HEK293 (cell line): ENCODE data around the gene LRP3.

Experiments used
- BCL6B ChIP-seq: fragments of 450-650 bp; formaldehyde crosslinking; IDR thresholded peaks from 2 replicates; pipeline ENCODE4 v1.5.1; 2017; ENCODE audit warnings: missing biosample characterization, missing genetic modification characterization
- HOXA7 ChIP-seq: sonication (generic); formaldehyde crosslinking; IDR thresholded peaks from 2 replicates; pipeline ENCODE4 v1.8.1; 2022; ENCODE audit warnings: missing genetic modification reagents, borderline replicate concordance
- HOXC10 ChIP-seq: sonication (generic); formaldehyde crosslinking; IDR thresholded peaks from 2 replicates; pipeline ENCODE4 v1.8.1; 2023; ENCODE audit warnings: mild to moderate bottlenecking, missing genetic modification reagents
- KLF16 ChIP-seq: fragments of 450-650 bp; formaldehyde crosslinking; IDR thresholded peaks from 2 replicates; pipeline ENCODE4 v1.5.1; 2017; ENCODE audit warnings: missing biosample characterization, missing genetic modification characterization
- KLF7 ChIP-seq: fragments of 450-650 bp; formaldehyde crosslinking; IDR thresholded peaks from 2 replicates; pipeline ENCODE4 v1.5.1; 2016; ENCODE audit warnings: missing biosample characterization, missing genetic modification characterization, borderline replicate concordance
- MZF1 ChIP-seq: fragments of 450-650 bp; formaldehyde crosslinking; IDR thresholded peaks from 2 replicates; pipeline ENCODE4 v1.5.1; 2017; ENCODE audit warnings: missing biosample characterization, missing genetic modification characterization, borderline replicate concordance
- PRDM1 ChIP-seq: fragments of 450-650 bp; formaldehyde crosslinking; IDR thresholded peaks from 2 replicates; pipeline ENCODE4; 2016; ENCODE audit warnings: missing biosample characterization, missing genetic modification characterization
- PRDM2 ChIP-seq: fragments of 450-650 bp; formaldehyde crosslinking; IDR thresholded peaks from 2 replicates; pipeline ENCODE4 v1.5.1; 2016; ENCODE audit warnings: missing biosample characterization, missing genetic modification characterization, borderline replicate concordance
- REPIN1 ChIP-seq: fragments of 450-650 bp; formaldehyde crosslinking; IDR thresholded peaks from 2 replicates; pipeline ENCODE4 v1.5.1; 2017; ENCODE audit warnings: missing biosample characterization, missing genetic modification characterization, low read depth
- SETDB1 ChIP-seq: IDR thresholded peaks from one replicate; pipeline ENCODE4 v1.6.1; 2017; ENCODE audit warnings: mild to moderate bottlenecking, low read length, moderate library complexity, mixed read lengths; ENCODE audit not compliant: insufficient read length
- TCF7L2 ChIP-seq: IDR thresholded peaks from 2 replicates; pipeline ENCODE4 v1.6.1; 2011; ENCODE audit warnings: low read depth, mild to moderate bottlenecking, inconsistent platforms, low read length, moderate library complexity, borderline replicate concordance
- ZBTB48 ChIP-seq: fragments of 450-650 bp; formaldehyde crosslinking; IDR thresholded peaks from 2 replicates; pipeline ENCODE4 v1.5.1; 2016; ENCODE audit warnings: missing biosample characterization, missing genetic modification characterization
- ZFP69B ChIP-seq: fragments of 450-650 bp; formaldehyde crosslinking; IDR thresholded peaks from 2 replicates; pipeline ENCODE4 v1.5.1; 2016; ENCODE audit warnings: missing biosample characterization, missing genetic modification characterization
- ZNF148 ChIP-seq: fragments of 450-650 bp; formaldehyde crosslinking; IDR thresholded peaks from 2 replicates; pipeline ENCODE4 v1.5.0; 2017; ENCODE audit warnings: missing biosample characterization, missing genetic modification characterization, borderline replicate concordance
- ZNF19 ChIP-seq: fragments of 450-650 bp; formaldehyde crosslinking; IDR thresholded peaks from 2 replicates; pipeline ENCODE4; 2016; ENCODE audit warnings: missing biosample characterization, missing genetic modification characterization, low read depth
- ZNF2 ChIP-seq: fragments of 450-650 bp; formaldehyde crosslinking; IDR thresholded peaks from 2 replicates; pipeline ENCODE4 v1.5.1; 2016; ENCODE audit warnings: missing biosample characterization, missing genetic modification characterization
- ZNF239 ChIP-seq: fragments of 450-650 bp; formaldehyde crosslinking; IDR thresholded peaks from 2 replicates; pipeline ENCODE4 v1.5.1; 2016; ENCODE audit warnings: missing biosample characterization, missing genetic modification characterization
- ZNF366 ChIP-seq: fragments of 450-650 bp; formaldehyde crosslinking; conservative IDR thresholded peaks from 2 replicates; pipeline ENCODE4 v1.5.1; 2016; ENCODE audit warnings: missing biosample characterization, missing genetic modification characterization
- ZNF37A ChIP-seq: fragments of 450-650 bp; IDR thresholded peaks from 2 replicates; pipeline ENCODE4 v1.5.1; 2018; ENCODE audit warnings: missing biosample characterization, missing genetic modification characterization
- ZNF394 ChIP-seq: fragments of 450-650 bp; formaldehyde crosslinking; IDR thresholded peaks from 2 replicates; pipeline ENCODE4 v1.5.1; 2016; ENCODE audit warnings: missing biosample characterization, missing genetic modification characterization, mild to moderate bottlenecking, moderate library complexity, borderline replicate concordance
- ZNF529 ChIP-seq: fragments of 450-650 bp; formaldehyde crosslinking; IDR thresholded peaks from 2 replicates; pipeline ENCODE4 v1.5.1; 2017; ENCODE audit warnings: missing genetic modification characterization, missing biosample characterization; ENCODE audit not compliant: insufficient replicate concordance
- ZNF548 ChIP-seq: fragments of 450-650 bp; formaldehyde crosslinking; IDR thresholded peaks from 2 replicates; pipeline ENCODE4 v1.5.1; 2016; ENCODE audit warnings: missing biosample characterization, missing genetic modification characterization
- ZNF549 ChIP-seq: fragments of 450-650 bp; IDR thresholded peaks from 2 replicates; pipeline ENCODE4 v1.5.1; 2018; ENCODE audit warnings: missing biosample characterization, missing genetic modification characterization, mild to moderate bottlenecking, inconsistent platforms, moderate library complexity
- ZNF621 ChIP-seq: fragments of 450-650 bp; formaldehyde crosslinking; IDR thresholded peaks from 2 replicates; pipeline ENCODE4 v1.5.1; 2017; ENCODE audit warnings: missing biosample characterization, missing genetic modification characterization
- ZNF645 ChIP-seq: fragments of 450-650 bp; formaldehyde crosslinking; IDR thresholded peaks from 2 replicates; pipeline ENCODE4; 2016; ENCODE audit warnings: missing biosample characterization, missing genetic modification characterization
- ZNF654 ChIP-seq: fragments of 450-650 bp; formaldehyde crosslinking; IDR thresholded peaks from 2 replicates; pipeline ENCODE4 v1.5.1; 2016; ENCODE audit warnings: low read depth, missing biosample characterization, missing genetic modification characterization
- ZSCAN23 ChIP-seq: fragments of 450-650 bp; formaldehyde crosslinking; IDR thresholded peaks from 2 replicates; pipeline ENCODE4 v1.5.1; 2016; ENCODE audit warnings: missing biosample characterization, missing genetic modification characterization
- ZSCAN5A ChIP-seq: fragments of 450-650 bp; formaldehyde crosslinking; IDR thresholded peaks from 2 replicates; pipeline ENCODE4 v1.5.1; 2016; ENCODE audit warnings: missing biosample characterization, missing genetic modification characterization
- ZXDB ChIP-seq: fragments of 450-650 bp; formaldehyde crosslinking; IDR thresholded peaks from 2 replicates; pipeline ENCODE4 v1.5.1; 2016; ENCODE audit warnings: missing biosample characterization, missing genetic modification characterization

The LRP3 gene

GRCh38 chr19:33241530-33242101, 47.5 kb downstream of the LRP3 start (continued):
- no peak for TF ChIP-seq MZF1 (tag by site-specific recombination)
- no peak for TF ChIP-seq ZSCAN23 (tag by site-specific recombination)
- TF ChIP-seq ZNF549 (tag by site-specific recombination), result no peak
- TF ChIP-seq KLF16 (tag by site-specific recombination), result no peak; the same call in 1 of the 2 replicates
- TF ChIP-seq ZNF394, result peak; percentile 30; the same call in 1 of the 2 replicates
- no peak for TF ChIP-seq ZNF148 (tag by site-specific recombination)
- TF ChIP-seq TCF7L2, result no peak
- TF ChIP-seq ZNF37A, result no peak
- peak; percentile 56; the same call in 1 of the 2 replicates for TF ChIP-seq ZNF239 (tag by site-specific recombination)
- no peak for TF ChIP-seq PRDM1
- TF ChIP-seq HOXC10 (CRISPR knock-in tag), result no peak
- peak; percentile 83 for TF ChIP-seq ZBTB48 (tag by site-specific recombination)
- TF ChIP-seq ZXDB (tag by site-specific recombination), result no peak
- TF ChIP-seq ZFP69B, result peak; percentile 96
- no peak for TF ChIP-seq ZNF19 (tag by site-specific recombination)
- TF ChIP-seq ZNF621 (tag by site-specific recombination), result 0 out of 2 replicates have a peak, but pooled peaks have one; percentile 17
- TF ChIP-seq ZNF654 (tag by site-specific recombination), result peak; percentile 99
- TF ChIP-seq REPIN1 (tag by site-specific recombination), result peak; percentile 82; the same call in 1 of the 2 replicates
- no peak for TF ChIP-seq SETDB1
- no peak for TF ChIP-seq ZNF548 (tag by site-specific recombination)
- no peak for TF ChIP-seq BCL6B (tag by site-specific recombination)
- TF ChIP-seq ZNF645 (tag by site-specific recombination), result no peak
- 0 out of 2 replicates have a peak, but pooled peaks have one; percentile 53 for TF ChIP-seq ZSCAN5A (tag by site-specific recombination)
- no peak for TF ChIP-seq PRDM2 (tag by site-specific recombination)
- 0 out of 2 replicates have a peak, but pooled peaks have one; percentile 8 for TF ChIP-seq KLF7 (tag by site-specific recombination)
- TF ChIP-seq ZNF2 (tag by site-specific recombination), result peak; percentile 93
- TF ChIP-seq ZNF529, result no peak
- peak; percentile 86 for TF ChIP-seq ZNF366 (tag by site-specific recombination)
- TF ChIP-seq HOXA7, result no peak
